Liver (tissue), 9 donors: Measurements from ENCODE around the gene ISM1. TPM values are rescaled to one million over a fixed set of nuclear protein-coding genes. Genes with fewer than 3 reads are reported as not detected.

Source experiments
- DNase-seq: peaks from one replicate; pipeline ENCODE4 v3.0.0-alpha.2; 2017; ENCODE audit warnings: low spot score
- H3K27ac ChIP-seq, 2 donors: one replicate each; pipeline ENCODE4 v1.7.0; 2013; ENCODE audit warnings: inconsistent platforms in 2 of 2, low read length in 2 of 2, control low read depth in 1 of 2, low read depth in 1 of 2, mild to moderate bottlenecking in 1 of 2
- H3K27me3 ChIP-seq, 4 donors: one replicate each; pipeline versions ENCODE4 v1.6.1 to v1.7.0; 2013; ENCODE audit warnings: low read length in 3 of 4, inconsistent platforms in 1 of 4, mild to moderate bottlenecking in 1 of 4, moderate library complexity in 1 of 4; ENCODE audit not compliant: control insufficient read depth in 4 of 4, insufficient read depth in 4 of 4
- H3K36me3 ChIP-seq, 4 donors: one replicate each; pipeline versions ENCODE4 v1.6.1 to v1.7.0; 2013; ENCODE audit warnings: low read length in 3 of 4, mild to moderate bottlenecking in 3 of 4, low read depth in 1 of 4, moderate library complexity in 1 of 4; ENCODE audit not compliant: control insufficient read depth in 4 of 4, insufficient read depth in 3 of 4
- H3K4me1 ChIP-seq, 4 donors: one replicate each; pipeline versions ENCODE4 v1.6.1 to v1.7.0; 2013; ENCODE audit warnings: low read length in 3 of 4, mild to moderate bottlenecking in 3 of 4, moderate library complexity in 1 of 4; ENCODE audit not compliant: control insufficient read depth in 4 of 4, insufficient read depth in 4 of 4
- H3K4me3 ChIP-seq, 3 donors: one replicate each; pipeline versions ENCODE4 v1.6.1 to v1.7.0; 2013; ENCODE audit warnings: low read length in 3 of 3, control low read depth in 1 of 3, low read depth in 1 of 3, mild to moderate bottlenecking in 1 of 3
- H3K9ac ChIP-seq, 2 donors: one replicate each; pipeline ENCODE4 v1.7.0; 2013; ENCODE audit warnings: low read length in 2 of 2, mild to moderate bottlenecking in 2 of 2, moderate library complexity in 2 of 2, control low read depth in 1 of 2, low read depth in 1 of 2
- H3K9me3 ChIP-seq, 4 donors: one replicate each; pipeline versions ENCODE4 v1.6.1 to v1.7.0; 2013; ENCODE audit warnings: low read length in 3 of 4; ENCODE audit not compliant: control insufficient read depth in 4 of 4
- ATF3 ChIP-seq: IDR thresholded peaks from 2 replicates; pipeline ENCODE4 v1.6.1; 2016; ENCODE audit warnings: antibody characterized with exemption
- EGR1 ChIP-seq, 2 donors: IDR thresholded peaks; 2 replicates each; pipeline ENCODE4 v1.6.1; 2016 to 2018; ENCODE audit warnings: antibody characterized with exemption in 2 of 2, low read depth in 2 of 2
- FOXA1 ChIP-seq: IDR thresholded peaks from 2 replicates; pipeline ENCODE4 v1.6.1; 2016; ENCODE audit warnings: antibody characterized with exemption
- FOXA2 ChIP-seq: IDR thresholded peaks from 2 replicates; pipeline ENCODE4 v1.6.1; 2016; ENCODE audit warnings: antibody characterized with exemption
- GABPA ChIP-seq, 2 donors: IDR thresholded peaks in 1 of 2; conservative IDR thresholded peaks in 1 of 2; 2 replicates each; pipeline ENCODE4 v1.6.1; 2016; ENCODE audit warnings: antibody characterized with exemption in 2 of 2, mild to moderate bottlenecking in 1 of 2, moderate library complexity in 1 of 2
- HNF4A ChIP-seq, 2 donors: conservative IDR thresholded peaks; 2 replicates each; pipeline ENCODE4 v1.6.1; 2016; ENCODE audit warnings: antibody characterized with exemption in 2 of 2, mild to moderate bottlenecking in 2 of 2
- HNF4G ChIP-seq: IDR thresholded peaks from 2 replicates; pipeline ENCODE4 v1.6.1; 2016; ENCODE audit warnings: antibody characterized with exemption
- JUND ChIP-seq, 2 donors: IDR thresholded peaks; 2 replicates each; pipeline ENCODE4 v1.6.1; 2016; ENCODE audit warnings: antibody characterized with exemption in 2 of 2
- MAX ChIP-seq: IDR thresholded peaks from 2 replicates; pipeline ENCODE4 v1.6.1; 2016; ENCODE audit warnings: antibody characterized with exemption
- NR2F2 ChIP-seq: IDR thresholded peaks from 2 replicates; pipeline ENCODE4 v1.6.1; 2016; ENCODE audit warnings: antibody characterized with exemption
- RAD21 ChIP-seq, 2 donors: IDR thresholded peaks; 2 replicates each; pipeline ENCODE4 v1.6.1; 2016; ENCODE audit warnings: antibody characterized with exemption in 2 of 2, mild to moderate bottlenecking in 2 of 2
- REST ChIP-seq: IDR thresholded peaks from 2 replicates; pipeline ENCODE4 v1.6.1; 2016; ENCODE audit warnings: antibody characterized with exemption, mild to moderate bottlenecking
- RXRA ChIP-seq, 2 donors: IDR thresholded peaks; 2 replicates each; pipeline ENCODE4 v1.6.1; 2017 to 2018; ENCODE audit warnings: antibody characterized with exemption in 2 of 2, mild to moderate bottlenecking in 1 of 2
- SP1 ChIP-seq: IDR thresholded peaks from 2 replicates; pipeline ENCODE4 v1.6.1; 2018; ENCODE audit warnings: antibody characterized with exemption, mild to moderate bottlenecking
- TAF1 ChIP-seq: conservative IDR thresholded peaks from 2 replicates; pipeline ENCODE4 v1.6.1; 2016; ENCODE audit warnings: antibody characterized with exemption, mild to moderate bottlenecking
- YY1 ChIP-seq: IDR thresholded peaks from 2 replicates; pipeline ENCODE4 v1.6.1; 2016; ENCODE audit warnings: antibody characterized with exemption, mild to moderate bottlenecking
- WGBS: extraction: QIAGEN DNeasy Blood & Tissue Kit; methylation state at CpG from one replicate; pipeline ENCODE4 v1.1.7; 2013; 5-methylcytosine and 5-hydroxymethylcytosine counted together
- polyA plus RNA-seq, 2 donors: library from polyadenylated mRNA; stranded (reverse) in 1 of 2; unstranded in 1 of 2; fragments of 200-250 nt in 1 of 2; fragments of >200 nt in 1 of 2; fragmentation: Nextera tagmentation in 1 of 2; extraction: Ambion mirVana in 1 of 2; gene quantifications; one replicate each; pipeline versions ENCODE4 v1.2.1 to v1.2.3, GENCODE V29; 2013 to 2015
- total RNA-seq, 2 donors: library from RNA; depleted of rRNA; stranded (reverse); fragments of >200 nt; gene quantifications; one replicate each; pipeline ENCODE4 v1.2.3, GENCODE V29; 2014
- TF ChIP-seq, protein P1 (sequence below): fragments of 150-350 bp; IDR thresholded peaks from 2 replicates; pipeline ENCODE4 v1.5.1; 2017; ENCODE audit warnings: improper control_type of control experiment, low read depth, low read length; ENCODE audit not compliant: missing input control
- donor health status: healthy.
- donor health status: healthy.
- donor health status: healthy.
- donor health status: healthy.
- donor health status: healthy.

Gene ISM1
- total and polyA plus RNA-seq, 4 donors = 0.82 to 6.4 (median 1.2) TPM; not detected in 1

- H3K27ac ChIP-seq = no peak overlapping the region
- H3K9ac ChIP-seq = no peak overlapping the region
- no peaks in the 10 kb centered on the region for H3K36me3 ChIP-seq
- WGBS = 49% methylated on average over 5 of the region's 5 CpGs
- no peak for DNase-seq
- no peaks in the 10 kb centered on the region for H3K9me3 ChIP-seq
- no peaks in the 10 kb centered on the region for H3K27me3 ChIP-seq
- TF ChIP-seq, protein P1, sequence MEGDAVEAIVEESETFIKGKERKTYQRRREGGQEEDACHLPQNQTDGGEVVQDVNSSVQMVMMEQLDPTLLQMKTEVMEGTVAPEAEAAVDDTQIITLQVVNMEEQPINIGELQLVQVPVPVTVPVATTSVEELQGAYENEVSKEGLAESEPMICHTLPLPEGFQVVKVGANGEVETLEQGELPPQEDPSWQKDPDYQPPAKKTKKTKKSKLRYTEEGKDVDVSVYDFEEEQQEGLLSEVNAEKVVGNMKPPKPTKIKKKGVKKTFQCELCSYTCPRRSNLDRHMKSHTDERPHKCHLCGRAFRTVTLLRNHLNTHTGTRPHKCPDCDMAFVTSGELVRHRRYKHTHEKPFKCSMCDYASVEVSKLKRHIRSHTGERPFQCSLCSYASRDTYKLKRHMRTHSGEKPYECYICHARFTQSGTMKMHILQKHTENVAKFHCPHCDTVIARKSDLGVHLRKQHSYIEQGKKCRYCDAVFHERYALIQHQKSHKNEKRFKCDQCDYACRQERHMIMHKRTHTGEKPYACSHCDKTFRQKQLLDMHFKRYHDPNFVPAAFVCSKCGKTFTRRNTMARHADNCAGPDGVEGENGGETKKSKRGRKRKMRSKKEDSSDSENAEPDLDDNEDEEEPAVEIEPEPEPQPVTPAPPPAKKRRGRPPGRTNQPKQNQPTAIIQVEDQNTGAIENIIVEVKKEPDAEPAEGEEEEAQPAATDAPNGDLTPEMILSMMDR = no peak
- no peak for TF ChIP-seq HNF4G
- no peak overlapping the region for H3K4me3 ChIP-seq
- peaks cover 3 to 49% (median 24%) of the 10 kb centered on the region in 4 donors for H3K4me1 ChIP-seq
Observed at GRCh38 chr20:13263451-13263850, 42.4 kb downstream of the ISM1 start.

- no peaks in the 10 kb centered on the region for H3K9me3 ChIP-seq
- TF ChIP-seq GABPA (IDR thresholded peaks at IDR 0.05 in 1 of 2, conservative IDR thresholded peaks at IDR 0.05 in 1 of 2) = no peak
- DNase-seq = no peak
- H3K9ac ChIP-seq = no peak overlapping the region
- H3K27ac ChIP-seq = no peak overlapping the region
- H3K27me3 ChIP-seq = no peaks in the 10 kb centered on the region
- 93% methylated on average over 5 of the region's 5 CpGs for WGBS
- no peaks in the 10 kb centered on the region for H3K36me3 ChIP-seq
- peaks cover 3 to 49% (median 24%) of the 10 kb centered on the region in 4 donors for H3K4me1 ChIP-seq
- no peak overlapping the region for H3K4me3 ChIP-seq
Observed at GRCh38 chr20:13264907-13265306, 43.8 kb downstream of the ISM1 start.

DNA sequence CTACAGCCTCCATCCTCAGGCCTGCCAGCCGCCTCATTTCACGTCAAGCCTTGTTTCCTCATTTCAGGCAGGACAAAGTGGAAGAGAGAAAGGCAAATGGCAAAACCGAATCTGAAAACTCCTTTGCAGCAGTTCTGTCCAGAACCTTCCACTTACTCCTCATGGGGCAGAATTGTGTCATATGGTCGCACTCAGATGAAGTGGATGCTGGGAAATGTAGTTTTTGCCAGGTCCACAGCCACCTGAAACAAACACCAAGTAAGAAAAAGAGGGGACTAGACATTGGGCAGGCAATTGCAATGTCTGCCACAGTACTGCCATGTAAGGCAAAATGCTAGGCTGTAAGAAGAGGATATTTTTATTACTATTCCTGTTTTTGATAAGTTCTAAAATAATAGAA is 44.9 kb downstream of the ISM1 start:
- Histone ChIP-seq H3K4me3 (no peak overlapping the region), H3K27ac (no peak overlapping the region)
- TF ChIP-seq EGR1 (IDR thresholded peaks at IDR 0.05; ENCODE audit: low read depth in 2 of 2) (no peak), HNF4A (conservative IDR thresholded peaks at IDR 0.05) (no peak), FOXA1 (no peak), SP1 (no peak)
- TF ChIP-seq, protein P1 = no peak

GRCh38 chr20:13267231-13267630 is 46.2 kb downstream of the ISM1 start:
- H3K27me3 ChIP-seq = no peaks in the 10 kb centered on the region
- no peaks in the 10 kb centered on the region for H3K36me3 ChIP-seq
- no peaks in the 10 kb centered on the region for H3K9me3 ChIP-seq
- H3K27ac ChIP-seq = peak overlapping the region; percentile 40 to 48
- DNase-seq = no peak
- H3K4me1 ChIP-seq = peaks cover 8 to 45% (median 26%) of the 10 kb centered on the region in 4 donors
- H3K4me3 ChIP-seq = no peak overlapping the region
- WGBS = 29% methylated on average over 7 of the region's 7 CpGs
- no peak overlapping the region for H3K9ac ChIP-seq
- TF ChIP-seq REST (peak; percentile 49), FOXA2 (peak; percentile 80), SP1 (peak; percentile 83), HNF4A (conservative IDR thresholded peaks at IDR 0.05) (peak; percentile 83 to 87), RAD21 (IDR thresholded peaks at IDR 0.05) (peak; percentile 53 to 59), ATF3 (peak; percentile 39), MAX (peak; percentile 90), TAF1 (no peak), RXRA (IDR thresholded peaks at IDR 0.05) (peak; percentile 97), YY1 (peak; percentile 81), JUND (IDR thresholded peaks at IDR 0.05) (peak; percentile 45 to 59), NR2F2 (no peak)

More for the DNA sequence above, 44.9 kb downstream of the ISM1 start:
- no peak for DNase-seq
- no peaks in the 10 kb centered on the region for H3K9me3 ChIP-seq
- peaks cover 3 to 49% (median 24%) of the 10 kb centered on the region in 4 donors for H3K4me1 ChIP-seq
- 91% methylated on average over 4 of the region's 4 CpGs for whole genome bisulfite sequencing
- no peaks in the 10 kb centered on the region for H3K27me3 ChIP-seq
- no peaks in the 10 kb centered on the region for H3K36me3 ChIP-seq
- no peak overlapping the region for H3K9ac ChIP-seq
